Right cardiac atrium (tissue), 5 donors: ENCODE measurements around the gene GPR108. TPM values are rescaled to one million over a fixed set of nuclear protein-coding genes. Genes with fewer than 3 reads are reported as not detected.

Experiments used
- ATAC-seq, 2 donors: fragments of 200-7000 bp; cut with Tn5 transposase; one replicate each; pipeline versions ENCODE4 v1.8.0 to v1.9.1; 2020; ENCODE audit warnings: moderate library complexity in 2 of 2, mild to moderate bottlenecking in 1 of 2
- DNase-seq, 3 donors: peaks; one replicate each; pipeline ENCODE4 v3.0.0-alpha.2; 2020
- H3K27ac ChIP-seq: one replicate; pipeline ENCODE4 v1.5.1; 2013; ENCODE audit warnings: mild to moderate bottlenecking, low read length, control low read depth, moderate library complexity
- H3K27me3 ChIP-seq: one replicate; pipeline ENCODE4 v1.6.1; 2013; ENCODE audit not compliant: control insufficient read depth, insufficient read depth
- H3K4me1 ChIP-seq: one replicate; pipeline ENCODE4 v1.6.1; 2013; ENCODE audit warnings: low read length; ENCODE audit not compliant: control insufficient read depth, insufficient read depth
- H3K4me3 ChIP-seq: one replicate; pipeline ENCODE4 v1.5.1; 2013; ENCODE audit warnings: low read length, control low read depth
- H3K9me3 ChIP-seq: one replicate; pipeline ENCODE4 v1.6.1; 2013; ENCODE audit warnings: low read length; ENCODE audit not compliant: control insufficient read depth
- WGBS: extraction: QIAGEN DNeasy Blood & Tissue Kit; methylation state at CpG from one replicate; pipeline ENCODE4 v1.1.7; 2013; 5-methylcytosine and 5-hydroxymethylcytosine counted together
- intact Hi-C, 4 donors: fragments of 100-400 bp; cut with DNase I; formaldehyde crosslinking; loops; one replicate each; pipeline versions ENCODE4 v1.11.0 to v1.14.0; 2022 to 2023
- polyA plus RNA-seq: library from polyadenylated mRNA; stranded (reverse); fragments of 200-250 nt; gene quantifications from one replicate; pipeline ENCODE4 v1.2.3, GENCODE V29; 2013
- total RNA-seq, 4 donors: library from RNA; stranded (reverse); fragmentation: NEBNext Ultra II Directional; extraction: Animal tissue kit (Norgen Biotek cat#: 25700); gene quantifications; one replicate each; pipeline ENCODE4 v1.2.1, GENCODE V29; 2021
- donor health status: healthy with polysubstance abuse.
- donor health status: DM: no; HTN: yes; CAD: no.
- donor health status: DM: no; HTN: no; CAD: no.
- donor health status: DM: no; HTN: yes; CAD: no; lungs with severe emphysema.
- donor health status: DM: yes; HTN: yes; CAD: no.

Gene GPR108
- total and polyA plus RNA-seq, 5 donors: 28.2 to 38.4 (median 35.8) TPM

DNA sequence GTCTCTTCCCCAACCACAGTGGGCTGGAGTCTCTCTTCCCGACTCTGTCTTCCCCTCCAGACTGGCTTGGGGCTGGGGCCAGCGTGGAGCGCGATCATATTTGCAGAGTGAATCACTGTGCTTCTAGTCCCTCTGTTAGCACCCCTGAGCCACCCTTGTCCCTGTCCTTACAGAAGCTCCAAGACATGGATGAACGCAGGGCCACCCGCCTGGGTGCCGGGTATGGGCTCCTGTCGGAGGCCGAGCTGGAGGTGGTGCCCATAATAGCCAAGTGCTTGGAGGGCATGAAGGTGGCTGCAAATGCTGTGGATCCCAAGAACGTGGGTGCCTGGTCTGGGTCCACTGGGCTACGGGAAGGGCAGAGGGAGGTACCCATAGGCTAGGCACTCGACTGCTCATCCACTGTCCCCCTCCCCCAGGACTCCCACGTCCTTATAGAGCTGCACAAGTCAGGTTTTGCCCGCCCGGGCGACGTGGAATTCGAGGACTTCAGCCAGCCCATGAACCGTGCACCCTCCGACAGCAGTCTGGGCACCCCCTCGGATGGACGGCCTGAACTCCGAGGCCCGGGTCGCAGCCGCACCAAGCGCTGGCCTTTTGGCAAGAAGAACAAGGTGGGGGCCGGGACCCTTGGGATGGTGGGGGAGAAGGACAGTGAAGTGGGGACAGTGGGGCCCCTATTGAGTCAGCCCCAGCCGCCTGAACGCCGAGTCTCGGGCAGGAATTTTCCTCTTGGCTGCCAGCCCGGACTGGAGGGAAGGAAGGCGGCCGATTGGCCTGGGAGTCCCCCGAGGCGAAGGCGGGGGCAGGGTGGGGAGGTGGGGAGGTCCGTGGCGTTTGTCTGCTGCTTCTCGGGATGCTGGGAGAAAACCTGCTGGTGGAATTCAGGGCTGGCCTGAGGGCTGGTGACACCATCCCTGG lies 7.3 kb upstream of the GPR108 start:
- WGBS: 19% methylated on average over 41 of the region's 41 CpGs
- Histone ChIP-seq H3K27me3 (no peaks in the 10 kb centered on the region), H3K9me3 (no peaks in the 10 kb centered on the region), H3K27ac (peak overlapping the region; percentile 87), H3K4me3 (no peak overlapping the region), H3K4me1 (peaks cover 11% of the 10 kb centered on the region)
- DNase-seq: peak; percentile 93 to 96 (median 95)
- peak; percentile 84 to 86 for ATAC-seq
- intact Hi-C loops: no loop called here

GRCh38 chr19:6743714-6744380 lies 6.5 kb upstream of the GPR108 start:
- 84% methylated on average over 15 of the region's 15 CpGs for WGBS
- intact Hi-C loops: no loop called here

DNA sequence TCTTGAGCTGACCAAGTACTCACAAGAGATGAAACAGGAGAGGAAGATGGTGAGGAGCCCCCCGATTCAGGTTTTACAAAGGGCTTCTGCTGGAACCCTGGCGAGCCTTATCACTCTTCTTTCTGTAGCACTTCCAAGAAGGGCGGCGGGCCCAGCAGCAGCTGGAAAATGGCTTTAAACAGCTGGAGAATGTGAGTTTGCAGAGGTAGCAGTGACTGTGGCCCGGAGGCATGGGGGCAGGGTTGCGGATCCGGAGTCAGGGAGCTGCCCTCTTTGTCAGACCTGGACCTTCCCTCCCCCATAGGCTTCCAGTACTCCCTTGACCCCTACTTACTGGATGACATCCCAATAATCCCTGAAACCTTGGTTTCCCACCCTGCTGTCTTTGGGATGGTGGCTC lies 5.7 kb upstream of the GPR108 start:
- WGBS: 56% methylated on average over 7 of the region's 7 CpGs
- intact Hi-C loops: no loop called here
- no peaks in the 10 kb centered on the region for H3K9me3 ChIP-seq
- no peak overlapping the region for H3K4me3 ChIP-seq
- ATAC-seq: no peak
- peak in 1 of 3 donors; percentile 68 for DNase-seq
- H3K27ac ChIP-seq: peak overlapping the region; percentile 38
- H3K27me3 ChIP-seq: no peaks in the 10 kb centered on the region
- peaks cover 19% of the 10 kb centered on the region for H3K4me1 ChIP-seq

More at GRCh38 chr19:6743714-6744380, 6.5 kb upstream of the GPR108 start:
- peak in 1 of 3 donors; percentile 21 for DNase-seq
- H3K4me1 ChIP-seq: peaks cover 13% of the 10 kb centered on the region
- H3K4me3 ChIP-seq: no peak overlapping the region
- H3K27ac ChIP-seq: peak overlapping the region; percentile 87
- ATAC-seq: no peak
- H3K27me3 ChIP-seq: no peaks in the 10 kb centered on the region
- no peaks in the 10 kb centered on the region for H3K9me3 ChIP-seq

DNA sequence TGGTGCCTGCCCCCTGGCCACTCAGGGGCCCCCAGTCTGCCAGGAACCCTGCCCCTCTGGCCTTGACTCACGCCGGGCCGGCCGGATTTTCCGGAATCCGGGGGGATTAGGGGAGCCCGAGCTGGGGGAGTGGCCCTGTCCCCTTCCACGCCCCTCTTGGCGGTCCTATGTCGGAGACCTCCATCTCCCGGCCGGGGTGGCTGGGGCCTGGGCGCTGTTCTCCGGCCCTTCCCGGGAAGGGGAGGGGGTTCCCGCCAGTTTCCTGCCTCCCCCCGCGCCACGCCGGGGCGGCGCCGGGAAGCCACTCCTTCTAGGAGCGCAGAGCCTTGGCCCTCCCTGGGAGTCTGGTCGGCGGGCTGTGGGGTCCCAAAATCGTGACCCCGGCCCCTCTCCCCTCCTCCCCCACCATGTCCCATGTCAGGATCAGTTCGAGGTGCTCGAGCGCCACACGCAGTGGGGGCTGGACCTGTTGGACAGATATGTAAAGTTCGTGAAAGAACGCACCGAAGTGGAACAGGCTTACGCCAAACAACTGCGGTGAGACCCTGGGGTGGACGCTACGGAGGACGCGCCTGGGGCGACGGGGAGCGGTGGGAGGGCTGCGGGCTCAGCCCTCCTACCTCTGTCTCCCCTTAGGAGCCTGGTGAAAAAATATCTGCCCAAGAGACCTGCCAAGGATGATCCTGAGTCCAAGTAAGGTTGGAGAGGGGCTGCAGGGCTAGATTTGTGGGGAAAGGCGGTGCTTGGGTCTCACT lies 3.4 kb upstream of the GPR108 start:
- peak; percentile 83 to 91 (median 90) for DNase-seq
- Histone ChIP-seq H3K9me3 (no peaks in the 10 kb centered on the region), H3K4me1 (peaks cover 20% of the 10 kb centered on the region), H3K27ac (peak overlapping the region; percentile 97), H3K27me3 (no peaks in the 10 kb centered on the region), H3K4me3 (peak overlapping the region; percentile 88)
- intact Hi-C loops: no loop called here
- 1% methylated on average over 46 of the region's 46 CpGs for WGBS
- ATAC-seq: peak; percentile 0 to 8

- H3K4me3 ChIP-seq: peak overlapping the region; percentile 88
- peak overlapping the region; percentile 97 for H3K27ac ChIP-seq
- under 1% methylated on average over 34 of the region's 34 CpGs for WGBS
- H3K27me3 ChIP-seq: no peaks in the 10 kb centered on the region
- intact Hi-C loops: loop anchor here in 2 of 4 donors (2.0 to 10.0 kb wide), 2 partner anchors 123 to 125 kb away; no protein-coding TSS in a partner anchor
- no peak for ATAC-seq
- peak; percentile 62 to 83 (median 81) for DNase-seq
- peaks cover 16% of the 10 kb centered on the region for H3K4me1 ChIP-seq
- no peaks in the 10 kb centered on the region for H3K9me3 ChIP-seq
These were observed 2.7 kb upstream of the GPR108 start for GRCh38 chr19:6739883-6740588.

DNA sequence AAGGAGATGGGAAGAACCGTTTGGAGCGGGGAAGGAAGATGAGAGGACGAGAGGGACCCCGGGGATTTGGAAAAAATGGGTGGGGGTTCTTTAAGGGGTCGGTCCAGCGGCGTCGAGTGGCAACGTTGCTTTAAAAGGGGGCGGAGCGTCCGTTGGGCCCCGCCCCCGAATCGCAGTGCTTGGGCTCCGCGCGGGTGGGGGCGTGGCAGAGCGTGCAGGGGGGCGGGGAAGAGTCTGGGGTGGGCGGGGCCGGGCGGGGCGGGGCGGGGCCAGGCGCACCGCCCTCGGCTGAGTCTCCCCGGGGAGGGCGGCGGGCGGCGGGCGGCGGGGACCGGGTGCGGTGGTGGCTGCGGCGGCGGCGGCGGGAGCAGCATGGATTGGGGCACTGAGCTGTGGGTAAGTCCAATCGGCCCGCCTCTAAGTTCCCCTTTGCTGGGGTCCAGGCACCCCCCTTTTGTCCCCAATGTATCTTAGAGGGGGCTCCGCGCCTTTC lies 2.1 kb upstream of the GPR108 start, which contains the start of gene TRIP10:
TSS of gene TRIP10 (plus strand) at position 291 of the 493 bp plus-strand sequence. CDS start at position 373, 82 bp downstream.
- Histone ChIP-seq H3K27ac (peak within 1 kb of the TSS; percentile 99), H3K9me3 (no peaks in the 10 kb centered on the region), H3K4me1 (peaks cover 12% of the 10 kb centered on the region), H3K4me3 (peak within 1 kb of the TSS; percentile 88), H3K27me3 (no peaks in the 10 kb centered on the region)
- WGBS: under 1% methylated on average over 46 of the region's 47 CpGs
- DNase-seq: peak; percentile 89 to 97 (median 96)
- intact Hi-C loops: loop anchor here in 2 of 4 donors (2.0 to 10.0 kb wide), 2 partner anchors 123 to 125 kb away; no protein-coding TSS in a partner anchor
- ATAC-seq: peak; percentile 25

GRCh38 chr19:6738787-6739389 lies 1.5 kb upstream of the GPR108 start:
- intact Hi-C loops: loop anchor here in 2 of 4 donors (2.0 to 10.0 kb wide), 2 partner anchors 124 to 126 kb away; no protein-coding TSS in a partner anchor
- Histone ChIP-seq H3K4me3 (peak overlapping the region; percentile 29), H3K4me1 (peaks cover 11% of the 10 kb centered on the region), H3K9me3 (no peaks in the 10 kb centered on the region), H3K27me3 (no peaks in the 10 kb centered on the region), H3K27ac (peak overlapping the region; percentile 99)
- DNase-seq (peak; percentile 65 to 88 (median 86)), ATAC-seq (no peak)
- 10% methylated on average over 24 of the region's 24 CpGs for WGBS

- intact Hi-C loops: loop anchor here in 2 of 4 donors (2.0 to 10.0 kb wide), 2 partner anchors 125 to 127 kb away; no protein-coding TSS in a partner anchor
- Histone ChIP-seq H3K27ac (peak overlapping the region; percentile 99), H3K9me3 (no peaks in the 10 kb centered on the region), H3K27me3 (no peaks in the 10 kb centered on the region), H3K4me1 (peaks cover 9% of the 10 kb centered on the region), H3K4me3 (peak overlapping the region; percentile 29)
- ATAC-seq (peak; percentile 29 to 31), DNase-seq (peak; percentile 94 to 98 (median 95))
- WGBS: 11% methylated on average over 13 of the region's 13 CpGs
These were observed 750 bp upstream of the GPR108 start for GRCh38 chr19:6737873-6738786.

DNA sequence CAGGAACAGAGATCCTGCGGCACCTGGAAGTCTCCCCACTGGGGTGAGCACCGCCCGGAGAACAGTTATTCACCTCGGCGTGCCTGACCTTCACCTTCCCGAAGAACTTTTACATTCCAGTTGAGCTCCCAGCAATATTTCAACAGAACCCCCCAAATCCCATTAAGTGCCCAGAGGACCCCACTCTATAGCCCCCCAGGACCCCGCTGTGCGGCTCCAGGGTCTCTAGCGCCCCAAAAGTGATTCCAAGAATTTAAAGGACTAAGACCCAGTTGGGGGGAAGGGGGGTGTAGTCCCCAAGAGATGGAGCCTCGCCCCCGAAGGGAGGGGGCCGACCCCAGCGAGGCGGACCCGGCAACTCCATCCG lies 480 bp downstream of the GPR108 start:
- under 1% methylated on average over 16 of the region's 16 CpGs for WGBS
- H3K4me3 ChIP-seq: peak overlapping the region; percentile 61
- H3K27ac ChIP-seq: peak overlapping the region; percentile 96
- no peaks in the 10 kb centered on the region for H3K9me3 ChIP-seq
- peak in 1 of 3 donors; percentile 53 for DNase-seq
- H3K27me3 ChIP-seq: no peaks in the 10 kb centered on the region
- intact Hi-C loops: loop anchor here in 1 of 4 donors (10.0 kb wide), 1 partner anchor 128 kb away; no protein-coding TSS in a partner anchor
- peaks cover 9% of the 10 kb centered on the region for H3K4me1 ChIP-seq
- no peak for ATAC-seq
